PC-3 (cell line): ENCODE data around the gene APLNR. TPM values are rescaled to one million over a fixed set of nuclear protein-coding genes. Genes with fewer than 3 reads are reported as not detected.

Experiments
- ATAC-seq: fragments of 200-7000 bp; cut with Tn5 transposase; 2 replicates; pipeline ENCODE4 v1.9.1; 2020; ENCODE audit warnings: mild to moderate bottlenecking, moderate library complexity
- BruUV-seq: library from RNA; stranded (reverse); fragments of 400-500 nt; replicated peaks from 2 replicates; lab custom pipeline; 2021; lab: Mats Ljungman, UMichigan
- CTCF ChIA-PET: fragments of 300-600 bp; sonication (Branson Sonifier 250); formaldehyde crosslinking; loops from one replicate; lab custom pipeline; 2022; ENCODE audit warnings: antibody characterized with exemption; lab: Charles Lee
- POLR2A ChIA-PET: fragments of 300-600 bp; sonication (Branson Sonifier 250); formaldehyde crosslinking; loops from one replicate; lab custom pipeline; 2022; ENCODE audit warnings: antibody characterized with exemption; ENCODE audit not compliant: unreplicated experiment; lab: Charles Lee
- DNase-seq: peaks from one replicate; pipeline ENCODE4 v3.0.0-alpha.2; 2015
- H2AFZ ChIP-seq: fragments of 300-600 bp; sonication (generic); 2 replicates; pipeline ENCODE4 v1.6.0; 2016; ENCODE audit warnings: antibody characterized with exemption, low read length
- H3F3A ChIP-seq: fragments of 300-600 bp; sonication (generic); one replicate; pipeline ENCODE4 v1.6.0; 2017; ENCODE audit warnings: antibody characterized with exemption, low read length, control low read depth, mild to moderate bottlenecking; ENCODE audit not compliant: unreplicated experiment
- H3K27ac ChIP-seq: fragments of 300-600 bp; sonication (generic); 2 replicates; pipeline ENCODE4 v1.5.1; 2016; ENCODE audit warnings: mild to moderate bottlenecking, low read length
- H3K27me3 ChIP-seq: fragments of 300-600 bp; sonication (generic); 2 replicates; pipeline ENCODE4 v1.6.1; 2016; ENCODE audit warnings: low read length, mixed read lengths
- H3K36me3 ChIP-seq: fragments of 300-600 bp; sonication (generic); 2 replicates; pipeline ENCODE4 v1.6.1; 2016; ENCODE audit warnings: low read depth, mixed run types, low read length, mixed read lengths
- H3K4me1 ChIP-seq: fragments of 300-600 bp; sonication (generic); 2 replicates; pipeline ENCODE4 v1.5.1; 2016; ENCODE audit warnings: low read length; ENCODE audit not compliant: insufficient read depth
- H3K4me2 ChIP-seq: fragments of 300-600 bp; sonication (generic); 2 replicates; pipeline ENCODE4 v1.6.0; 2016; ENCODE audit warnings: low read length
- H3K4me3 ChIP-seq: fragments of 300-600 bp; sonication (generic); 2 replicates; pipeline ENCODE4 v1.5.1; 2016; ENCODE audit warnings: mild to moderate bottlenecking, low read length, mixed read lengths
- H3K79me2 ChIP-seq: fragments of 300-600 bp; sonication (generic); 2 replicates; pipeline ENCODE4 v1.6.1; 2017; ENCODE audit warnings: low read length, mixed read lengths
- H3K9ac ChIP-seq: fragments of 300-600 bp; sonication (generic); 2 replicates; pipeline ENCODE4 v1.6.0; 2016; ENCODE audit warnings: mild to moderate bottlenecking, low read length
- H3K9me2 ChIP-seq: fragments of 300-600 bp; sonication (generic); replicated peaks from 2 replicates; pipeline ENCODE4 v1.6.1; 2016; ENCODE audit warnings: mixed run types, low read length, mixed read lengths
- H3K9me3 ChIP-seq: fragments of 300-600 bp; sonication (generic); 2 replicates; pipeline ENCODE4 v1.6.1; 2016; ENCODE audit warnings: low read length, mixed read lengths
- H4K20me1 ChIP-seq: fragments of 300-600 bp; sonication (generic); 2 replicates; pipeline ENCODE4 v1.6.1; 2016; ENCODE audit warnings: low read length, mixed read lengths
- CTCF ChIP-seq: fragments of 300-600 bp; sonication (generic); conservative IDR thresholded peaks from 2 replicates; pipeline ENCODE4 v1.5.1; 2017; ENCODE audit warnings: antibody characterized with exemption, low read depth, mild to moderate bottlenecking, low read length
- EZH2 ChIP-seq: fragments of 300-600 bp; sonication (generic); IDR thresholded peaks from one replicate; pipeline ENCODE4 v1.6.1; 2017; ENCODE audit warnings: antibody characterized with exemption, mild to moderate bottlenecking, low read length; ENCODE audit not compliant: unreplicated experiment
- EZH2phosphoT487 ChIP-seq: fragments of 300-600 bp; sonication (generic); IDR thresholded peaks from 2 replicates; pipeline ENCODE4 v1.6.1; 2018; ENCODE audit warnings: mild to moderate bottlenecking, antibody characterized with exemption, low read length, borderline replicate concordance
- intact Hi-C: fragments of 100-400 bp; cut with micrococcal nuclease; formaldehyde crosslinking; loops from 2 replicates; pipeline ENCODE4 v1.9.0; 2023
- total RNA-seq: library from RNA; depleted of rRNA; stranded (reverse); fragments of >200 nt; gene quantifications from 2 replicates; pipeline ENCODE4 v1.2.3, GENCODE V29; 2014

The APLNR gene
- total RNA-seq, 1 experiment from 2014 or later, result not detected

GRCh38 chr11:57200917-57201316 lies 36.1 kb downstream of the APLNR start:
- TF ChIP-seq EZH2 (no peak), EZH2phosphoT487 (no peak)
- Histone ChIP-seq H3K27me3 (peaks cover 88% of the 10 kb centered on the region), H3K79me2 (no peaks in the 10 kb centered on the region), H4K20me1 (no peaks in the 10 kb centered on the region), H3F3A (no peaks in the 10 kb centered on the region), H3K4me3 (no peak overlapping the region), H3K4me2 (no peak overlapping the region), H3K36me3 (no peaks in the 10 kb centered on the region), H3K4me1 (no peaks in the 10 kb centered on the region), H3K9ac (no peak overlapping the region), H3K9me3 (no peaks in the 10 kb centered on the region), H3K9me2 (no peaks in the 10 kb centered on the region), H2AFZ (no peak overlapping the region), H3K27ac (no peak overlapping the region)
- ChIA-PET CTCF (no interaction called here), POLR2A (no interaction called here)
- DNase-seq (no peak), ATAC-seq (no peak)
- BruUV-seq, result no TSS peak
- intact Hi-C loops, result no loop called here

- Histone ChIP-seq H3F3A (no peaks in the 10 kb centered on the region), H3K27ac (no peak overlapping the region), H3K36me3 (no peaks in the 10 kb centered on the region), H2AFZ (no peak overlapping the region), H3K4me3 (no peak overlapping the region), H3K9ac (no peak overlapping the region), H3K4me2 (no peak overlapping the region), H3K9me2 (no peaks in the 10 kb centered on the region), H3K9me3 (no peaks in the 10 kb centered on the region), H3K79me2 (no peaks in the 10 kb centered on the region), H4K20me1 (no peaks in the 10 kb centered on the region), H3K27me3 (peaks cover 86% of the 10 kb centered on the region), H3K4me1 (no peaks in the 10 kb centered on the region)
- POLR2A ChIA-PET, result no interaction called here
- TF ChIP-seq EZH2phosphoT487, result no peak
- TF ChIP-seq EZH2, result no peak
- no peak for TF ChIP-seq CTCF
- no TSS peak for BruUV-seq
- DNase-seq (no peak), ATAC-seq (no peak)
- CTCF ChIA-PET, result no interaction called here
- intact Hi-C loops, result no loop called here
Measured at GRCh38 chr11:57199330-57199729, 37.7 kb downstream of the APLNR start.

GRCh38 chr11:57197762-57198161 lies 39.3 kb downstream of the APLNR start:
- ATAC-seq (no peak), DNase-seq (no peak)
- Histone ChIP-seq H3K9me3 (no peaks in the 10 kb centered on the region), H3F3A (no peaks in the 10 kb centered on the region), H3K9ac (no peak overlapping the region), H2AFZ (no peak overlapping the region), H3K36me3 (no peaks in the 10 kb centered on the region), H3K79me2 (no peaks in the 10 kb centered on the region), H3K27me3 (peaks cover 72% of the 10 kb centered on the region), H3K4me1 (no peaks in the 10 kb centered on the region), H4K20me1 (no peaks in the 10 kb centered on the region), H3K4me3 (no peak overlapping the region), H3K4me2 (no peak overlapping the region), H3K9me2 (no peaks in the 10 kb centered on the region), H3K27ac (no peak overlapping the region)
- CTCF ChIA-PET, result no interaction called here
- TF ChIP-seq EZH2phosphoT487 (no peak), EZH2 (no peak), CTCF (no peak)
- POLR2A ChIA-PET, result no interaction called here
- intact Hi-C loops, result no loop called here
- BruUV-seq, result no TSS peak
